Iris pigment epithelial cell (primary cell): ENCODE measurements around the gene EIF4E3.
A peak's percentile ranks its signal among the peaks of the same experiment; 100 is the strongest.

ENCODE experiments used
- DNase-seq: peaks from one replicate; pipeline ENCODE4 v3.0.0-alpha.2; 2011; ENCODE audit warnings: low read depth

The EIF4E3 gene

DNA sequence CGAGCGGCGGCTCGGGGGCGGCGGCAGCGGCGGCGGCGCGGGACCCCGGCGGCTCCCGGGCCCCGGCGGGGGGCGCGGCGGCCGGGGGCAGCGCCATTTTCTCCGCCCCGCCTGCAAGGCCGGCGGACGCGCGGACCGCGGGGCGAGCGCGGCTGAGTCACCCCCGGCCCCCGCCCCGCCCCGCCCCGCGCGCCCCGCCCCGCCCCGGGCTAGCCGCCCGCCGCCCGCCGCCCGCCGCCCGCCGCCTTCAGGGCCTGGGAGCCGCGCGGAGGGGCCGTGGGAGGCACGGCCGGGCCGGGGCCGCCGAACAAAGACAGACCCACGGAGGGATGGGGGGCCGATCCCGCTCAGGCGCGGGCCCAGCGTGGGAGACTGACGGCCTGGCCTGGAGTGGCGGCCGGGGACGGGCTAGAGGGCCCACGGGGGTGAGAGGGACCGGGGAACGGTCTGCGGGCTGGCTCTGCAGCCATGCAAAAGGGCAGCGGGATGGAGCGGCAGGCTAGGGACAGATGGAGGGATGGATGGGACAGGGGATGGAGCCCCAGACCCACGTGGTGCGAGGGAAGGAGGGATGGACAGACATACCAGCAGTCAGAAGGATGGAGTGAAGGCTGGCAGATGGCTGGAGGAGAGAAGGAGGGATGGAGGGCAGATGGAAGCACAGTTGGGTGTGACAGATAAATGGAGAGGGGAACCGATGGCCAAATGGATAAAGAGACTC lies at the start of gene EIF4E3:
Gene EIF4E3 (minus strand): TSS at position 132 of the 721 bp plus-strand sequence. CDS start 35 bp downstream, at position 97.
- DNase-seq = peak; percentile 18

GRCh38 chr3:71771884-71772283 lies 46.7 kb upstream of the EIF4E3 start:
- no peak for DNase-seq

DNA sequence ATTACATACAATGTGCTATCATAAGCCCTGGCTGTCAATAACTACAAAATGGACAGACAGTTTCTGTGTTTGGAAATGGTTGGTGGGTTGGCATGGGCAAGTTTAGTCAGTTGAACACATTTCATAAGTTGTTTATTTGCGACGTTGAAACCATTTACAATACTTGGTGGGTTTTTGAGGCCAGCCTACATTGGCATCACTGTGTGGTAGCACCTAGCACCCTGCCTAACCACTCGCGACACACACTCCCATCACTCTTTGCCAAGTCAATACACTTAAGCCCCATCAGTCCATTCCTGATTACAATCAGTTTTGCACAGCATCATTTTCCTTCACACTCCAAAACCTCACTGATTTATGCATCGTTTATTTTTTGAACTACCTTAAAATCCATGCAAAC lies 45.9 kb upstream of the EIF4E3 start:
- no peak for DNase-seq

- DNase-seq = no peak
Observed at GRCh38 chr3:71763426-71763825, 38.2 kb upstream of the EIF4E3 start.

- no peak for DNase-seq
Observed at GRCh38 chr3:71760140-71760539, 34.9 kb upstream of the EIF4E3 start.

GRCh38 chr3:71759401-71759800 lies 34.2 kb upstream of the EIF4E3 start:
- DNase-seq = no peak

- no peak for DNase-seq
Observed at GRCh38 chr3:71758091-71758490, 32.9 kb upstream of the EIF4E3 start.

DNA sequence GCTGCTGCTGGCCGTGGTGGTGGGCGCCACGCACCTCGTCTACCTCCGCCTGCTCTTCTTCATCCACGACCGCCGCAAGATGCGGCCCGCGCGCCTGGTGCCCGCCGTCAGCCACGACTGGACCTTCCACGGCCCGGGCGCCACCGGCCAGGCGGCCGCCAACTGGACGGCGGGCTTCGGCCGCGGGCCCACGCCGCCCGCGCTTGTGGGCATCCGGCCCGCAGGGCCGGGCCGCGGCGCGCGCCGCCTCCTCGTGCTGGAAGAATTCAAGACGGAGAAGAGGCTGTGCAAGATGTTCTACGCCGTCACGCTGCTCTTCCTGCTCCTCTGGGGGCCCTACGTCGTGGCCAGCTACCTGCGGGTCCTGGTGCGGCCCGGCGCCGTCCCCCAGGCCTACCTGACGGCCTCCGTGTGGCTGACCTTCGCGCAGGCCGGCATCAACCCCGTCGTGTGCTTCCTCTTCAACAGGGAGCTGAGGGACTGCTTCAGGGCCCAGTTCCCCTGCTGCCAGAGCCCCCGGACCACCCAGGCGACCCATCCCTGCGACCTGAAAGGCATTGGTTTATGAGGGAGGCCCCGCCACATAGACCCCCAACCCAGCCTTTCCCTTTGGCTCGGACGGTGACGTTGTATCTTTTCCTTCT lies 29.5 kb upstream of the EIF4E3 start:
- DNase-seq = no peak

GRCh38 chr3:71753701-71754609 lies 28.8 kb upstream of the EIF4E3 start, which contains the start of gene GPR27:
TSS of gene GPR27 (plus strand) at chr3:71753855. CDS start at chr3:71754050, 195 bp downstream.
- DNase-seq = peak; percentile 50

- no peak for DNase-seq
Observed at GRCh38 chr3:71752831-71753700, 27.9 kb upstream of the EIF4E3 start.

DNA sequence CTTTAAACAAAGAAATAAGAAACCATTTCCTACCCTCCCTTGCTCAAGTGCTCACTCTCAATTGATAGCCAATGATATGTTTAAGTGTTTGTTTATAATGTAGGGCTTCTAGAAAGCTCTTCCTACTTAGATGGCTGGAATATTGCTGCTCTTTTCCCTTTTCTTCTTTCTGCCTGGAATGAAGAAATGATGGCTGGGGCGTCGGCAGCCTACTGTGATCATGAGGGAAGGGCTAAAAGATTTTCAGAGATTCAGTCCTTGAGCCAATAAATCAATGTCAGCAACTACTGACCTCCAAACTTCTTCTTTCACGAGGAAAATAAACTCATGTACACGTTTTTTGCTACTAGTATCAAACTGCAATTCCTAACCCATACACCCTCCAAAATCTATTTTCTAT lies 26.4 kb upstream of the EIF4E3 start:
- DNase-seq = no peak

DNA sequence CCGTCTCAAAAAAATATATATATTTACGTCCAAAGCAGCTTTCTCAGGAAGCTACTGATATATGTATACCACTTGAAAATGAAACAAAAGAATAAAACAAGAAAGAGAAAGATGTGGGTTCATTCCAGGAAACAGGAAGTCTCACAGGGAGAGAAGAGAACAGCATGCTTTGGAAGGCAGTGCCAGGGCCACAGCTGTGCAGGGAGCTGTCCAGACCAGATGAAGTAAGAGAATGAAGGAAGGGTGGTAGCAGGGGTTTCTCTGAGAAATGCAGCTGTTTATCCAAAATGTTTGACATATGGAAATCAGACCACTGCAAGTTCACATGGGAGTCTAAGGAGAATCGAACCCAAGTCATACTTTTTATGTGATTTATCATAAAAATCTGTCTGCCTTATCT lies 19.5 kb upstream of the EIF4E3 start:
- no peak for DNase-seq

- no peak for DNase-seq
Observed at GRCh38 chr3:71742621-71743020, 17.4 kb upstream of the EIF4E3 start.

DNA sequence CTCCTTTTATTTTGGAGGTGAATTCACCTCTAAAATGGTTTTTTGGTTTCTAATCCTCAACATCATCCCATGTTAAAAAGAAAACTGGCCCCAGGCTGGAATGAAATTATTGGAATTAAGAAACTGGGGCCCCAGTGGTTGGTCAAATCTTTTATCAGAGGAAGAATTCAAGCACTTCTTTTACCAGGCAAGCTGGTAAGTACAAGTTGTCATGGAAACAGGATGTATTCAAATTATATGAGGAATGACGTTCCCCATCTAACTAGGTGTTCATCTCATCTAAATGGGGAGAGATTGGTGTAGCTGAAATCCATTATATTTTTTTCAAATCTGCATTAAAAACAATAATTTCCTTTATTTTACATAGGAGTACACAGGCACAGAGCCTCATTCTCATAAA lies 9.7 kb upstream of the EIF4E3 start:
- DNase-seq = no peak

- DNase-seq = no peak
Observed at GRCh38 chr3:71733319-71733718, 8.1 kb upstream of the EIF4E3 start.

- DNase-seq = no peak
Observed at GRCh38 chr3:71732637-71733036, 7.4 kb upstream of the EIF4E3 start.

DNA sequence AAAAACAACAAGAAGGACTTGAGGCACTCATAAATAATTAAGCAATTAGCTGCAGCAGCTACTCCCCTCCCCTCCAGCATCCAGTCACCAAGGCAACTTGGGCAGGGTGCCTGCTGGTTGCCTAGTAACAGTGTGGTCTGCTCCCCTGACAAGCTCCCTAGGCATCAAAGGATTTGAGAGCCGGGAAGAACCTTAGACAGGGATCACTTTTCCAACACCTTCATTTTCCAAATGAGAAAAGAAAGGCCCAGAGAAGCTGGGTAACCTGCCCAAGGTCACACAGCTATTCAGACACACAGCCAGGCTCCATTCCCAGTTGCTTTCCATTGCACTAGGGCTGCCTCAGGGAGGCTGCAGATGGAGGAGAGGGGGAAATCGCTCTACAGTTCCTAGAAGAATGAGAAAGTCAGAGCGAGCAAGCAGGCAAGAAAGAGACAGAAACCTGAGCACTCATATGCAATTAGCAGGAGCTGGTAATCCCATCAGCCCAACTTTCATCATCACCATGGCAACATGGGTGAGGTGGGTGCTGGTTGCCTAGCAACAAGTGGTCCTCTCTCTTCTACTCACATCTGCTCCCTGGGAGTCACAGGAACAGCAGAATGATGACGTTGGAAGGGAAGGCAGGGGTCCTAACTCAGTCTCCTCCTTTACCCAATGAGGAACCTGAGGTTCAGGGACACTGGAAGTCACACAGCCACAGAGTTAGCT lies 3.6 kb upstream of the EIF4E3 start:
- DNase-seq = no peak

- no peak for DNase-seq
Observed at GRCh38 chr3:71726146-71726545, 944 bp upstream of the EIF4E3 start.

DNA sequence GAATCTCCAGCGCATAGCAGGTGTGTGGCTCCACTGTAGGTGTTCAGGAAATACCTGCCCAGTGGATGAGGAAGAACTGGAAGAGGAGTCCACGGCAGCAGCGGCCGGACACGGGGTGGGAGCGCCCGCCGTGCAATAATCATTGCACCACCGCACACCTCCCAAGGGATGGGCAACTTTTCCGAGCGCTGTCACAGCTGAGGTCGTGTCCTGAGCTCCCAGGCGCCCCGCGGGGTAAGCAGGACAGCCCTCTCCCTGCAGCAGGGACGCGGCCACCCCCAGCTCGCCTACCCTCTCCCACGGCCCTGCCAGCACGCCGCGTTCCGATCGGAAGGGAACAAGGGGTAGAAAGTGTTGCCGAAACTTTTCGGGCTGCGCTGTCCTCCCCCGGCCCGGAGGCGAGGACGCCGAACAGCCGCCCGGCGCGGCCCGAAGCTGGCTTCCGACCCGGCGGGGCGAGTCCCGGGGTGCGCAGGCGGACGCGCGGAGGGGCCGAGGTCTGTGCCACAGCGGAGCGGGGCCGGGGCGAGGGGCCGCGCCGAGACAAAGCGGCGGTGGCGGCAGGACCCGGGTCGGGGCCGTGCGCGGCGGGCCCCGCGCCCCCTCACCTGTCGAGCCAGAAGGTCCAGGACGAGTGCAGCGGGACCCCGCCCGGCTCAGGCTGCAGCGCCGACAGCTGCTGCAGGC lies 475 bp downstream of the EIF4E3 start:
- DNase-seq = no peak

GRCh38 chr3:71724171-71724453 lies 1.1 kb downstream of the EIF4E3 start:
- no peak for DNase-seq
